ENCODE data around the gene IDH3A. TPM values are rescaled to one million over a fixed set of nuclear protein-coding genes. Genes with fewer than 3 reads are reported as not detected.

The IDH3A gene
- total RNA-seq, 1 donor from 2014 or later, result 78.3 TPM

DNA sequence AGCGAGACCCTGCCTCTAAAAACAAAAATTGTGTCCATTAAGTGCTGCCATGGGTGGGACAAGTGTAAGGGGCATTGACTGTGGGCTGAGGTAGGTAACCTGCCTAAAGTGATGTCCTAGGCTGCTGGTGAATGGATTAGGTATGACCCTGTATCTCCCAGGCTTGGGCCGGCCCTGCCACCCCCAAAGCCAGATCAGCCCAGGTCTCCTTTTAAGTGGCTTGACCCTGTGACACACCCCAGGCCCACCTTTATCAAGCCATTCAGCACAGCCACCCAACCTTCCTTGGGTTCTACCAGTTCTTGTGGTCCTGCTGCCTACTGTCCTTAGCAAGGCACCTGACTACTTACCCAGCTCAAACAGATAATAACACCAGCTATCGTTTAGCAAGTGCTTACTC lies 36.6 kb upstream of the IDH3A start:
- no peak for ATAC-seq
- TF ChIP-seq, protein P1, sequence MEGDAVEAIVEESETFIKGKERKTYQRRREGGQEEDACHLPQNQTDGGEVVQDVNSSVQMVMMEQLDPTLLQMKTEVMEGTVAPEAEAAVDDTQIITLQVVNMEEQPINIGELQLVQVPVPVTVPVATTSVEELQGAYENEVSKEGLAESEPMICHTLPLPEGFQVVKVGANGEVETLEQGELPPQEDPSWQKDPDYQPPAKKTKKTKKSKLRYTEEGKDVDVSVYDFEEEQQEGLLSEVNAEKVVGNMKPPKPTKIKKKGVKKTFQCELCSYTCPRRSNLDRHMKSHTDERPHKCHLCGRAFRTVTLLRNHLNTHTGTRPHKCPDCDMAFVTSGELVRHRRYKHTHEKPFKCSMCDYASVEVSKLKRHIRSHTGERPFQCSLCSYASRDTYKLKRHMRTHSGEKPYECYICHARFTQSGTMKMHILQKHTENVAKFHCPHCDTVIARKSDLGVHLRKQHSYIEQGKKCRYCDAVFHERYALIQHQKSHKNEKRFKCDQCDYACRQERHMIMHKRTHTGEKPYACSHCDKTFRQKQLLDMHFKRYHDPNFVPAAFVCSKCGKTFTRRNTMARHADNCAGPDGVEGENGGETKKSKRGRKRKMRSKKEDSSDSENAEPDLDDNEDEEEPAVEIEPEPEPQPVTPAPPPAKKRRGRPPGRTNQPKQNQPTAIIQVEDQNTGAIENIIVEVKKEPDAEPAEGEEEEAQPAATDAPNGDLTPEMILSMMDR (IDR thresholded peaks at IDR 0.05), result no peak
- Histone ChIP-seq H3K27me3 (ENCODE audit: low read depth) (no peaks in the 10 kb centered on the region), H3K4me1 (peaks cover 3% of the 10 kb centered on the region), H3K9me3 (no peaks in the 10 kb centered on the region), H3K4me3 (no peak overlapping the region), H3K36me3 (no peaks in the 10 kb centered on the region), H3K27ac (no peak overlapping the region)
- intact Hi-C loops (cut with DNase I), result loop anchor here (10.0 kb wide), 1 partner anchor 82 kb away; no protein-coding TSS in a partner anchor
- DNase-seq, result no peak

GRCh38 chr15:78120523-78120922 lies 28.6 kb upstream of the IDH3A start:
- H3K36me3 ChIP-seq, result no peaks in the 10 kb centered on the region
- intact Hi-C loops (cut with DNase I), result no loop called here
- no peak overlapping the region for H3K27ac ChIP-seq
- no peak for ATAC-seq
- DNase-seq, result no peak
- TF ChIP-seq, protein P1 (IDR thresholded peaks at IDR 0.05), result no peak
- H3K4me3 ChIP-seq, result no peak overlapping the region
- H3K9me3 ChIP-seq, result no peaks in the 10 kb centered on the region
- no peaks in the 10 kb centered on the region for H3K27me3 ChIP-seq (ENCODE audit: low read depth)
- H3K4me1 ChIP-seq, result no peaks in the 10 kb centered on the region

DNA sequence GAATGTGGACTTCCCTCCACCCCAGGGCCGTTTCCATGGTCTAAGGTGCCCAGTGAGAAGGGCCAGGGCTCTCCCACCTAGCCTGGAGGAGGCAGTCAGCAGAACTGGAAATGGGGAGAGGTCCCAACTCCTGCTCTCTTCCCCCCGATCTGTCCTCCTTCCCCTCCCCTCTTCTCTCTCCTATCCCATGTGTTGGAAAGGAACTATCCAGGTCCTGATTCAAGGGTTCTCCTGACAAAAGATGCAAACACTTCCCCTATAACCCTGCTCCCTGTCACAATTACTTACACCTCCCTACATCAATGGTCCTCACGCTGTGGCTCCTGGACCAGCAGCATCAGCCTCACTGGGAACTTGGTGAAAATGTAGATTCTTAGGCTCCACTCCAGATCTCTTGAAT lies 23.9 kb upstream of the IDH3A start:
- intact Hi-C loops (cut with DNase I), result no loop called here
- H3K4me3 ChIP-seq, result no peak overlapping the region

GRCh38 chr15:78127882-78128281 lies 21.3 kb upstream of the IDH3A start:
- intact Hi-C loops (cut with DNase I), result no loop called here
- Histone ChIP-seq H3K27ac (no peak overlapping the region), H3K36me3 (no peaks in the 10 kb centered on the region), H3K4me1 (peaks cover 10% of the 10 kb centered on the region), H3K9me3 (no peaks in the 10 kb centered on the region), H3K4me3 (no peak overlapping the region), H3K27me3 (ENCODE audit: low read depth) (no peaks in the 10 kb centered on the region)
- TF ChIP-seq, protein P1 (IDR thresholded peaks at IDR 0.05), result no peak
- no peak for DNase-seq
- no peak for ATAC-seq

More for the DNA sequence above, 23.9 kb upstream of the IDH3A start:
- TF ChIP-seq, protein P1 (IDR thresholded peaks at IDR 0.05), result no peak
- ATAC-seq, result no peak
- Histone ChIP-seq H3K9me3 (no peaks in the 10 kb centered on the region), H3K27me3 (ENCODE audit: low read depth) (no peaks in the 10 kb centered on the region), H3K27ac (no peak overlapping the region), H3K4me1 (no peaks in the 10 kb centered on the region), H3K36me3 (no peaks in the 10 kb centered on the region)
- no peak for DNase-seq

GRCh38 chr15:78129077-78129750 lies 19.9 kb upstream of the IDH3A start:
- Histone ChIP-seq H3K9me3 (no peaks in the 10 kb centered on the region), H3K27ac (no peak overlapping the region), H3K4me3 (no peak overlapping the region), H3K27me3 (ENCODE audit: low read depth) (no peaks in the 10 kb centered on the region), H3K36me3 (no peaks in the 10 kb centered on the region), H3K4me1 (peaks cover 10% of the 10 kb centered on the region)
- TF ChIP-seq, protein P1 (IDR thresholded peaks at IDR 0.05), result no peak
- DNase-seq (no peak), ATAC-seq (no peak)
- intact Hi-C loops (cut with DNase I), result no loop called here
